Neural cell (in vitro differentiated cells): Measurements from ENCODE around the gene RAI1. TPM values are rescaled to one million over a fixed set of nuclear protein-coding genes. Genes with fewer than 3 reads are reported as not detected.

ENCODE experiments used
- H2AFZ ChIP-seq: fragments of 200-600, 300-800 bp; sonication (generic), shearing (Covaris generic); 2 replicates; pipeline ENCODE4 v1.6.0; 2014; ENCODE audit warnings: low read depth, mild to moderate bottlenecking, antibody characterized with exemption, low read length, moderate library complexity
- H3F3A ChIP-seq: fragments of 200-600 bp; shearing (Covaris generic); 2 replicates; pipeline ENCODE4 v1.6.1; 2016; ENCODE audit warnings: mild to moderate bottlenecking, moderate library complexity, mixed read lengths, antibody characterized with exemption, low read length; ENCODE audit not compliant: insufficient read depth, poor library complexity, severe bottlenecking
- H3K27ac ChIP-seq: fragments of 200-600, 300-800 bp; sonication (generic), shearing (Covaris generic); 2 replicates; pipeline ENCODE4 v1.5.1; 2014; ENCODE audit warnings: mild to moderate bottlenecking, low read length, moderate library complexity
- H3K27me3 ChIP-seq: fragments of 300-800, 200-600 bp; sonication (generic), shearing (Covaris generic); 2 replicates; pipeline ENCODE4 v1.6.0; 2014; ENCODE audit warnings: mild to moderate bottlenecking, low read depth, low read length, moderate library complexity; ENCODE audit not compliant: insufficient read depth
- H3K36me3 ChIP-seq: fragments of 300-800, 200-600 bp; sonication (generic), shearing (Covaris generic); 2 replicates; pipeline ENCODE4 v1.5.1; 2014; ENCODE audit warnings: mild to moderate bottlenecking, antibody characterized with exemption, low read length, moderate library complexity; ENCODE audit not compliant: insufficient read depth
- H3K4me2 ChIP-seq: fragments of 300-800, 200-600 bp; sonication (generic), shearing (Covaris generic); 2 replicates; pipeline ENCODE4 v1.6.0; 2014; ENCODE audit warnings: mild to moderate bottlenecking, low read length
- H3K4me3 ChIP-seq: fragments of 300-800, 200-600 bp; sonication (generic), shearing (Covaris generic); 2 replicates; pipeline ENCODE4 v1.5.1; 2014; ENCODE audit warnings: mild to moderate bottlenecking, low read length, moderate library complexity
- H3K79me2 ChIP-seq: fragments of 200-600 bp; shearing (Covaris generic); replicated peaks from 2 replicates; pipeline ENCODE4 v1.6.0; 2014; ENCODE audit warnings: mild to moderate bottlenecking, low read length, moderate library complexity; ENCODE audit not compliant: insufficient read depth
- H3K9ac ChIP-seq: fragments of 300-800, 200-600 bp; sonication (generic), shearing (Covaris generic); 2 replicates; pipeline ENCODE4 v1.6.1; 2016; ENCODE audit warnings: mild to moderate bottlenecking, low read length, mixed read lengths
- H3K9me2 ChIP-seq: fragments of 200-600 bp; shearing (Covaris generic); 2 replicates; pipeline ENCODE4 v1.6.1; 2016; ENCODE audit warnings: mild to moderate bottlenecking, low read length, mixed read lengths; ENCODE audit not compliant: insufficient read depth
- H3K9me3 ChIP-seq: fragments of 200-600, 300-800 bp; sonication (generic), shearing (Covaris generic); 2 replicates; pipeline ENCODE4 v1.6.1; 2016; ENCODE audit warnings: mild to moderate bottlenecking, mixed run types, low read length, moderate library complexity, mixed read lengths
- H4K20me1 ChIP-seq: fragments of 200-600 bp; shearing (Covaris generic); 2 replicates; pipeline ENCODE4 v1.6.1; 2016; ENCODE audit warnings: mild to moderate bottlenecking, mixed run types; ENCODE audit not compliant: insufficient read depth
- CTCF ChIP-seq: fragments of 450-650 bp; IDR thresholded peaks from 2 replicates; pipeline ENCODE4 v1.5.1; 2014; ENCODE audit warnings: antibody characterized with exemption, mild to moderate bottlenecking, moderate library complexity; ENCODE audit not compliant: poor library complexity, severe bottlenecking
- EP300 ChIP-seq: fragments of 450-650 bp; conservative IDR thresholded peaks from 2 replicates; pipeline ENCODE4 v1.6.1; 2014; ENCODE audit warnings: antibody characterized with exemption, mild to moderate bottlenecking, moderate library complexity; ENCODE audit not compliant: poor library complexity, severe bottlenecking
- EZH2 ChIP-seq: fragments of 200-600, 300-800 bp; shearing (Covaris generic), sonication (generic); IDR thresholded peaks from 2 replicates; pipeline ENCODE4 v1.6.1; 2014; ENCODE audit warnings: antibody characterized with exemption, low read length, borderline replicate concordance, mild to moderate bottlenecking; ENCODE audit not compliant: insufficient read depth, poor library complexity, severe bottlenecking
- MXI1 ChIP-seq: fragments of 450-650 bp; conservative IDR thresholded peaks from 2 replicates; pipeline ENCODE4 v1.6.1; 2014; ENCODE audit warnings: antibody characterized with exemption, mild to moderate bottlenecking; ENCODE audit not compliant: poor library complexity, severe bottlenecking
- POLR2AphosphoS5 ChIP-seq: IDR thresholded peaks from 2 replicates; pipeline ENCODE4 v1.6.1; 2012
- RAD21 ChIP-seq: fragments of 450-650 bp; conservative IDR thresholded peaks from 2 replicates; pipeline ENCODE4 v1.6.1; 2014; ENCODE audit warnings: antibody characterized with exemption, mild to moderate bottlenecking, moderate library complexity
- REST ChIP-seq: IDR thresholded peaks from 2 replicates; pipeline ENCODE4 v1.6.1; 2012; ENCODE audit warnings: borderline replicate concordance
- SMC3 ChIP-seq: fragments of 450-650 bp; conservative IDR thresholded peaks from 2 replicates; pipeline ENCODE4 v1.6.1; 2014; ENCODE audit warnings: antibody characterized with exemption, mild to moderate bottlenecking, moderate library complexity; ENCODE audit not compliant: poor library complexity
- TAF1 ChIP-seq: IDR thresholded peaks from 2 replicates; pipeline ENCODE4 v1.6.1; 2012; ENCODE audit warnings: low read depth
- polyA plus RNA-seq: library from polyadenylated mRNA; depleted of rRNA; stranded (reverse); fragments of >200 nt; gene quantifications from 2 replicates; pipeline ENCODE4 v1.2.3, GENCODE V29; 2014

The RAI1 gene
- polyA plus RNA-seq, 1 donor from 2014 or later, result 16.9 TPM

GRCh38 chr17:17813725-17814095, 132.5 kb downstream of the RAI1 start:
- Histone ChIP-seq H3K27ac (no peak overlapping the region), H3K9me2 (no peaks in the 10 kb centered on the region), H3K79me2 (no peaks in the 10 kb centered on the region), H3K9me3 (no peaks in the 10 kb centered on the region), H3F3A (no peaks in the 10 kb centered on the region), H3K4me2 (no peak overlapping the region), H3K4me3 (no peak overlapping the region), H2AFZ (no peak overlapping the region), H3K9ac (no peak overlapping the region), H4K20me1 (no peaks in the 10 kb centered on the region), H3K36me3 (no peaks in the 10 kb centered on the region), H3K27me3 (no peaks in the 10 kb centered on the region)
- TF ChIP-seq POLR2AphosphoS5 (no peak), EZH2 (no peak), RAD21 (no peak), TAF1 (no peak), CTCF (no peak)

GRCh38 chr17:17814162-17815061, 133.2 kb downstream of the RAI1 start:
- TF ChIP-seq MXI1 (no peak), CTCF (no peak), TAF1 (no peak), EP300 (no peak), POLR2AphosphoS5 (no peak), SMC3 (no peak), EZH2 (no peak), REST (no peak), RAD21 (no peak)
- Histone ChIP-seq H3K79me2 (no peaks in the 10 kb centered on the region), H3K36me3 (no peaks in the 10 kb centered on the region), H3K4me3 (no peak overlapping the region), H3F3A (no peaks in the 10 kb centered on the region), H3K4me2 (no peak overlapping the region), H3K27me3 (no peaks in the 10 kb centered on the region), H3K27ac (no peak overlapping the region), H4K20me1 (no peaks in the 10 kb centered on the region), H3K9ac (no peak overlapping the region), H3K9me3 (no peaks in the 10 kb centered on the region), H3K9me2 (no peaks in the 10 kb centered on the region), H2AFZ (no peak overlapping the region)
